NCI-H146 (cell line): ENCODE results near the gene DSG2.

Experiments
- DNase-seq: peaks from one replicate; lab custom pipeline; 2025; lab: John Stamatoyannopoulos, UW

DSG2 gene

DNA sequence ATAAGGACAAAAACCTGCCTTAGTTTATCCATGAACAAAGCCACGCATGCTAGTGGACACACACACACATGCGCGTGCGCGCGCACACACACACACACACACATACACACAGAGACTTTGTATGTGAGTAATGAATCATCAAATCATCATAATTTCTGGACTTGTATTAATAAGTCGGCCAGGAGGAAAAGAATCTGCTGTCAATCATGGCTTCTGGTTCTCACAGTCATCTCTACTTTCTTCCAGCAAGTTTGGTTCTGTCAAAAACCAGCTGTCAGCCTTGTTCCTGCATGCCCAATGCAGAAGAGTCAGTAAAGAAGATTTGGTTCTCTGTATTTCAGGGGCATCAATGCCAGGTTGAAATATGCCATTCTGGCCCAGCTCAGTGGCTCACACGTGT, 92.6 kb downstream of the DSG2 start:
- no peak for DNase-seq

DNA sequence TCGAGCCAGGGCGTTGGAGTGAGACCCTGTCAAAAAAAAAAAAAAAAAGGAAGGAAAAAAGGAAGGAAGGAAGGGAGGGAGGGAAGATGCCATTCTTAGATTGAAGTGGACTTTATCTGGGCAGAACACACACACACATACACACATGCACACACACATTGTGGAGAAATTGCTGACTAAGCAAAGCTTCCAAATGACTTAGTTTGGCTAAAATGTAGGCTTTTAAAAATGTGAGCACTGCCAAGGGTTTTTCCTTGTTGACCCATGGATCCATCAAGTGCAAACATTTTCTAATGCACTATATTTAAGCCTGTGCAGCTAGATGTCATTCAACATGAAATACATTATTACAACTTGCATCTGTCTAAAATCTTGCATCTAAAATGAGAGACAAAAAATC, 93.1 kb downstream of the DSG2 start:
- no peak for DNase-seq

- no peak for DNase-seq
Observed at GRCh38 chr18:31591628-31592027, 93.7 kb downstream of the DSG2 start, which contains the start of gene TTR. TTR (plus strand) TSS chr18:31591877; CDS start chr18:31591903, 26 bp downstream.

DNA sequence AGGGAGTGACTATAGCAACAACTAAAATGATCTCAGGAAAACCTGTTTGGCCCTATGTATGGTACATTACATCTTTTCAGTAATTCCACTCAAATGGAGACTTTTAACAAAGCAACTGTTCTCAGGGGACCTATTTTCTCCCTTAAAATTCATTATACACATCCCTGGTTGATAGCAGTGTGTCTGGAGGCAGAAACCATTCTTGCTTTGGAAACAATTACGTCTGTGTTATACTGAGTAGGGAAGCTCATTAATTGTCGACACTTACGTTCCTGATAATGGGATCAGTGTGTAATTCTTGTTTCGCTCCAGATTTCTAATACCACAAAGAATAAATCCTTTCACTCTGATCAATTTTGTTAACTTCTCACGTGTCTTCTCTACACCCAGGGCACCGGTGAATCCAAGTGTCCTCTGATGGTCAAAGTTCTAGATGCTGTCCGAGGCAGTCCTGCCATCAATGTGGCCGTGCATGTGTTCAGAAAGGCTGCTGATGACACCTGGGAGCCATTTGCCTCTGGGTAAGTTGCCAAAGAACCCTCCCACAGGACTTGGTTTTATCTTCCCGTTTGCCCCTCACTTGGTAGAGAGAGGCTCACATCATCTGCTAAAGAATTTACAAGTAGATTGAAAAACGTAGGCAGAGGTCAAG, 94.7 kb downstream of the DSG2 start:
- no peak for DNase-seq

- DNase-seq: no peak
Observed at GRCh38 chr18:31595121-31595771, 97.3 kb downstream of the DSG2 start.

DNA sequence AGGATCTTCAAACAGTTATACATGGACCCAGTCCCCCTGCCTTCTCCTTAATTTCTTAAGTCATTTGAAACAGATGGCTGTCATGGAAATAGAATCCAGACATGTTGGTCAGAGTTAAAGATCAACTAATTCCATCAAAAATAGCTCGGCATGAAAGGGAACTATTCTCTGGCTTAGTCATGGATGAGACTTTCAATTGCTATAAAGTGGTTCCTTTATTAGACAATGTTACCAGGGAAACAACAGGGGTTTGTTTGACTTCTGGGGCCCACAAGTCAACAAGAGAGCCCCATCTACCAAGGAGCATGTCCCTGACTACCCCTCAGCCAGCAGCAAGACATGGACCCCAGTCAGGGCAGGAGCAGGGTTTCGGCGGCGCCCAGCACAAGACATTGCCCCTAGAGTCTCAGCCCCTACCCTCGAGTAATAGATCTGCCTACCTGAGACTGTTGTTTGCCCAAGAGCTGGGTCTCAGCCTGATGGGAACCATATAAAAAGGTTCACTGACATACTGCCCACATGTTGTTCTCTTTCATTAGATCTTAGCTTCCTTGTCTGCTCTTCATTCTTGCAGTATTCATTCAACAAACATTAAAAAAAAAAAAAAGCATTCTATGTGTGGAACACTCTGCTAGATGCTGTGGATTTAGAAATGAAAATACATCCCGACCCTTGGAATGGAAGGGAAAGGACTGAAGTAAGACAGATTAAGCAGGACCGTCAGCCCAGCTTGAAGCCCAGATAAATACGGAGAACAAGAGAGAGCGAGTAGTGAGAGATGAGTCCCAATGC, 98.3 kb downstream of the DSG2 start:
- no peak for DNase-seq

DNA sequence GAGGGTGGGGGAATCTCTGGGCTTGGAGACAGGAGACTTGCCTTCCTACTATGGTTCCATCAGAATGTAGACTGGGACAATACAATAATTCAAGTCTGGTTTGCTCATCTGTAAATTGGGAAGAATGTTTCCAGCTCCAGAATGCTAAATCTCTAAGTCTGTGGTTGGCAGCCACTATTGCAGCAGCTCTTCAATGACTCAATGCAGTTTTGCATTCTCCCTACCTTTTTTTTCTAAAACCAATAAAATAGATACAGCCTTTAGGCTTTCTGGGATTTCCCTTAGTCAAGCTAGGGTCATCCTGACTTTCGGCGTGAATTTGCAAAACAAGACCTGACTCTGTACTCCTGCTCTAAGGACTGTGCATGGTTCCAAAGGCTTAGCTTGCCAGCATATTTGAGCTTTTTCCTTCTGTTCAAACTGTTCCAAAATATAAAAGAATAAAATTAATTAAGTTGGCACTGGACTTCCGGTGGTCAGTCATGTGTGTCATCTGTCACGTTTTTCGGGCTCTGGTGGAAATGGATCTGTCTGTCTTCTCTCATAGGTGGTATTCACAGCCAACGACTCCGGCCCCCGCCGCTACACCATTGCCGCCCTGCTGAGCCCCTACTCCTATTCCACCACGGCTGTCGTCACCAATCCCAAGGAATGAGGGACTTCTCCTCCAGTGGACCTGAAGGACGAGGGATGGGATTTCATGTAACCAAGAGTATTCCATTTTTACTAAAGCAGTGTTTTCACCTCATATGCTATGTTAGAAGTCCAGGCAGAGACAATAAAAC, 100.2 kb downstream of the DSG2 start:
- no peak for DNase-seq
